Measurements from ENCODE around the gene SLC35A5.

SLC35A5 gene

GRCh38 chr3:112564940-112565305 lies 3.1 kb downstream of the SLC35A5 start:
- in situ Hi-C loops (cut with MboI; ENCODE audit: low pct_unique_long_range_greater_than_20kb, low sequenced_read_pairs), result no loop called here
- no peak for DNase-seq

- no peak for DNase-seq
- in situ Hi-C loops (cut with MboI; ENCODE audit: low pct_unique_long_range_greater_than_20kb, low sequenced_read_pairs), result no loop called here
Observed at GRCh38 chr3:112568642-112569041, 6.8 kb downstream of the SLC35A5 start.

- in situ Hi-C loops (cut with MboI; ENCODE audit: low pct_unique_long_range_greater_than_20kb, low sequenced_read_pairs), result no loop called here
- no peak for DNase-seq
Observed at GRCh38 chr3:112569265-112569664, 7.4 kb downstream of the SLC35A5 start.

- in situ Hi-C loops (cut with MboI; ENCODE audit: low pct_unique_long_range_greater_than_20kb, low sequenced_read_pairs), result no loop called here
- no peak for DNase-seq
Observed at GRCh38 chr3:112572701-112573100, 10.9 kb downstream of the SLC35A5 start.

DNA sequence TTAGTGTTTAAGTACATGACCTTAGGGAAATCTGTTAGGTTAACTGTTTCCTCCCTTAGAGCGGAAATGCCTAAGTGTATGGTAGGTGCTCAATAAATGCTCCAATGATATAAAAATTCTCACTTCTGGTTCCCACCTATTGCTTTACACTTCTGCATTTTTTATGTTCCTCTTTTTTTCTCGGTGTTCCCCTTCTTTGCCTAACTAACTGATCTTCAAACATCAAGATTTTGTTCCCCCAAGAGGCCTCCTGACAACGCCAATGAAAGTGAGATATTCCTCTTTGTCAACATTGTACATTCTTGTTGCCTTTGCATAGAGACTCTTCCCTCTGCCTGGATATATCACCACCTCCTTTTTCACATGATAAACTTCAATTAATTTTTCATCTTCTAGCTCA lies 17.4 kb downstream of the SLC35A5 start:
- in situ Hi-C loops (cut with MboI; ENCODE audit: low pct_unique_long_range_greater_than_20kb, low sequenced_read_pairs), result no loop called here
- DNase-seq, result peak; percentile 67

GRCh38 chr3:112579697-112580096 lies 17.9 kb downstream of the SLC35A5 start:
- in situ Hi-C loops (cut with MboI; ENCODE audit: low pct_unique_long_range_greater_than_20kb, low sequenced_read_pairs), result no loop called here
- no peak for DNase-seq

DNA sequence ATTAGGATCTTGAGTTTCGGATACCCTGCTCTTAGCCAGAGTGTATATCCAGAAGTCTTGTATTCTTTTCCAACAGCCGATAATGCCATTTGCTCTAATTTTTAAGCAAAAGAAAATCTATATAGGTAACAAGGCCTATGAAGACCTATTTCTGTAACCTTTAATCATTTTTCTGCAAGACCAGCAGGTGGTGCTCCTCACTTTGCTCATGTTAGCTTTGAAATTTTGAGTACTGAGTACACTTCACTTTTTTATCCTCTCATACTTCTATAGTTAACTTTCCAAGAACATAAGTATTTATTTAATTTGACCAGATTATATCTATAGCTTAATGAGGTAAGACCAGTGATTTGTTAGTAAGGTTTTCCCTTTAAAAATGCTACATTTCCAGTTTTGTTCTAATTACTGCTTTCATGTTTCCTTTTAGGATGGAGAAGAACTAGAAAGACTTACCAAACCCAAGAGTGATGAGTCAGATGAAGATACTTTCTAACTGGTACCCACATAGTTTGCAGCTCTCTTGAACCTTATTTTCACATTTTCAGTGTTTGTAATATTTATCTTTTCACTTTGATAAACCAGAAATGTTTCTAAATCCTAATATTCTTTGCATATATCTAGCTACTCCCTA lies 20.5 kb downstream of the SLC35A5 start:
- in situ Hi-C loops (cut with MboI; ENCODE audit: low pct_unique_long_range_greater_than_20kb, low sequenced_read_pairs), result no loop called here
- DNase-seq, result no peak

DNA sequence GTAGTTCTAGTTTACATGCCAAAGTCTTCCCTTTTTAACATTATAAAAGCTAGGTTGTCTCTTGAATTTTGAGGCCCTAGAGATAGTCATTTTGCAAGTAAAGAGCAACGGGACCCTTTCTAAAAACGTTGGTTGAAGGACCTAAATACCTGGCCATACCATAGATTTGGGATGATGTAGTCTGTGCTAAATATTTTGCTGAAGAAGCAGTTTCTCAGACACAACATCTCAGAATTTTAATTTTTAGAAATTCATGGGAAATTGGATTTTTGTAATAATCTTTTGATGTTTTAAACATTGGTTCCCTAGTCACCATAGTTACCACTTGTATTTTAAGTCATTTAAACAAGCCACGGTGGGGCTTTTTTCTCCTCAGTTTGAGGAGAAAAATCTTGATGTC lies 21.3 kb downstream of the SLC35A5 start:
- no peak for DNase-seq
- in situ Hi-C loops (cut with MboI; ENCODE audit: low pct_unique_long_range_greater_than_20kb, low sequenced_read_pairs), result no loop called here

GRCh38 chr3:112585782-112586181 lies 23.9 kb downstream of the SLC35A5 start:
- in situ Hi-C loops (cut with MboI; ENCODE audit: low pct_unique_long_range_greater_than_20kb, low sequenced_read_pairs), result no loop called here

GRCh38 chr3:112587336-112587735 lies 25.5 kb downstream of the SLC35A5 start:
- DNase-seq, result no peak
- in situ Hi-C loops (cut with MboI; ENCODE audit: low pct_unique_long_range_greater_than_20kb, low sequenced_read_pairs), result no loop called here

More at GRCh38 chr3:112585782-112586181, 23.9 kb downstream of the SLC35A5 start:
- no peak for DNase-seq

DNA sequence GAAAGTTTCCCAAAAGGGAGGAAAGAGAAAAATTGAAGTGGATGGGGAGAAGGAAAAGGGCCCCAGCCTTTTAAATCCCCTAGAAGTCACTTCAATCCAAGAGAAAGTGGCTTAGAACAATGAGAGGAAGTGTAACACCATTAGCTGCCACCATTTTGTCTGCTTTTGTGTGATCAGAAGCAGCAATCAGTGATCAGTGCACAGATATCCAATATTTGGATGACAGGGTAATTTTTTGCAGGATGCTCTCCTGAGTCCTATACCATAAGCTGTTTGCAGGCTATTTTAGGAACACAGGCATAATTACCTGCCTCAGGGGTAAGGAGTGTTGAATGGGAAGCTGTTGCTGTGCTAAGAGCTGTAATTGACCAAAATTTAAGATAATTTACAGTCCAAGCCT lies 31.4 kb downstream of the SLC35A5 start:
- no peak for DNase-seq
- in situ Hi-C loops (cut with MboI; ENCODE audit: low pct_unique_long_range_greater_than_20kb, low sequenced_read_pairs), result no loop called here

- DNase-seq, result no peak
- in situ Hi-C loops (cut with MboI; ENCODE audit: low pct_unique_long_range_greater_than_20kb, low sequenced_read_pairs), result no loop called here
Observed at GRCh38 chr3:112594856-112595255, 33.0 kb downstream of the SLC35A5 start.

- in situ Hi-C loops (cut with MboI; ENCODE audit: low pct_unique_long_range_greater_than_20kb, low sequenced_read_pairs), result no loop called here
- DNase-seq, result no peak
Observed at GRCh38 chr3:112597945-112598344, 36.1 kb downstream of the SLC35A5 start.

DNA sequence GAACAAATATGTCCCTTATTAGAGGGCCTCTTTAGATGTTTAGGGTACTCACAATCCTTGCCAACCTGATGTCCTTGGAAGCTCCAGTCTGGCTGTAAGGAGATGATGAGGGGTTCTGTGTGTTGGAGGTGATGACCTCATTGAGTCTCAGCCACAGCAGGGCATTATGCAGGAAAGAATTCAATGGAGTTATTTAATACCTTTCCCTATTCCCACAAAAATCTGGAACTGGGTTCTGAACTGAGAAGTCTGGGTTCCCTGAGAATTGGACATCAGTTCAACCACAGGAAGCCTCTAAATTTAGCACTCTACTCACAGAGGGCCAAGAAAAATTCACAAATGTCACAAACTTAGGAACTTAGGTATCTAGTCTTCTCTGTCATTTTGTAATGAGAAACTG lies 36.9 kb downstream of the SLC35A5 start:
- in situ Hi-C loops (cut with MboI; ENCODE audit: low pct_unique_long_range_greater_than_20kb, low sequenced_read_pairs), result no loop called here

GRCh38 chr3:112602217-112602838 lies 40.5 kb downstream of the SLC35A5 start:
- no peak for DNase-seq
- in situ Hi-C loops (cut with MboI; ENCODE audit: low pct_unique_long_range_greater_than_20kb, low sequenced_read_pairs), result loop anchor here (25.0 kb wide), 1 partner anchor 1335 kb away; the partner anchor contains the start of gene ZDHHC23

More for the DNA sequence above, 36.9 kb downstream of the SLC35A5 start:
- DNase-seq, result no peak

DNA sequence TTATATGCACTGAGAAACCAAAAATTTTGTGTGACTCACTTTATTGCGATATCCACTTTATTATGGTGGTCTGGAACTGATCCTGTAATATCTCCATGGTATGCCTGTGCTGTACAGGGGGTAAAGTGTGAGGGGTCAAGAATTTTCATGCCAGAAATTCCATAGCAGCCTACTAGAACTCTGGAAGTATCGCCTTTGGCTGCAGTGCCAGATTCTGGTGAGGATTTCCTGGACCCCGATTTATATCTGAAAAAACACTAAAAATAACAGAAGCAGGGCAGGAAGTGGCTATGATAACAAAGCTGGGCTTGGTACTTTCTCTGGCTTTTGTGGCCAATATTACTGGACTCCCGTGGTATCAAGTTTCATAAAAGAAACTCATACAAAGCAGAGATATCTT lies 42.7 kb downstream of the SLC35A5 start:
- in situ Hi-C loops (cut with MboI; ENCODE audit: low pct_unique_long_range_greater_than_20kb, low sequenced_read_pairs), result loop anchor here (25.0 kb wide), 1 partner anchor 1333 kb away; the partner anchor contains the start of gene ZDHHC23

DNA sequence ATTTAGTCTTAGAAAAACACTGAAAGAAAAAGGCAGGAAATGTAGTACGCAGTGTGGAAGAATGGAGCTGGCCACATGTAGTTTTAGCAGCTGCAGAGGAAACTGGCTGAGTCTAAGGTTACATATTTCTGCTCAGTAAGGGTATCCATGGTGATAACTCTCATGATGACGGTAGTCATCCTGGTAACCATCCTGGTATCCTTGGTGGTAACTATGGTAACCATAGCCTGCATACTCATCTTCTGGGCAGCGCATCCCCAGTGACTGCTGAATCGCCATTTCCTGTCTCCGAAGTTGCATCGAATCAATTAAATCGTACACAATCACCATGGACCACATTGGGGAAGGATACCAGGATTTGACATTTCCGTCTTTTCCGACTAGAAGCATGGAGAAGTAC lies 43.4 kb downstream of the SLC35A5 start:
- DNase-seq, result peak; percentile 4

More for the DNA sequence above, 42.7 kb downstream of the SLC35A5 start:
- peak; percentile 18 for DNase-seq

GRCh38 chr3:112606098-112606497 lies 44.3 kb downstream of the SLC35A5 start:
- DNase-seq, result no peak
- in situ Hi-C loops (cut with MboI; ENCODE audit: low pct_unique_long_range_greater_than_20kb, low sequenced_read_pairs), result loop anchor here (25.0 kb wide), 1 partner anchor 1331 kb away; the partner anchor contains the start of gene ZDHHC23

More for the DNA sequence above, 43.4 kb downstream of the SLC35A5 start:
- in situ Hi-C loops (cut with MboI; ENCODE audit: low pct_unique_long_range_greater_than_20kb, low sequenced_read_pairs), result loop anchor here (25.0 kb wide), 1 partner anchor 1332 kb away; the partner anchor contains the start of gene ZDHHC23

GRCh38 chr3:112607863-112608262 lies 46.0 kb downstream of the SLC35A5 start:
- DNase-seq, result no peak
- in situ Hi-C loops (cut with MboI; ENCODE audit: low pct_unique_long_range_greater_than_20kb, low sequenced_read_pairs), result loop anchor here (25.0 kb wide), 1 partner anchor 1329 kb away; the partner anchor contains the start of gene ZDHHC23

- no peak for DNase-seq
- in situ Hi-C loops (cut with MboI; ENCODE audit: low pct_unique_long_range_greater_than_20kb, low sequenced_read_pairs), result loop anchor here (25.0 kb wide), 1 partner anchor 1327 kb away; the partner anchor contains the start of gene ZDHHC23
Observed at GRCh38 chr3:112610121-112610520, 48.3 kb downstream of the SLC35A5 start.

Data from KBM-7 (cell line).